CD4-positive, alpha-beta T cell treated with Interleukin-12 subunit alpha and Interleukin-12 subunit beta, for 1 hour (primary cell): ENCODE data around the gene SLC2A4.
"Not testable (repeated sequence)": the region's sequence is repeated elsewhere in the genome, so short reads cannot be mapped to it uniquely, and the experiment has no call there.

Experiments used
- DNase-seq: peaks from one replicate; pipeline ENCODE4 v3.0.0-alpha.2; 2020

SLC2A4 gene

DNA sequence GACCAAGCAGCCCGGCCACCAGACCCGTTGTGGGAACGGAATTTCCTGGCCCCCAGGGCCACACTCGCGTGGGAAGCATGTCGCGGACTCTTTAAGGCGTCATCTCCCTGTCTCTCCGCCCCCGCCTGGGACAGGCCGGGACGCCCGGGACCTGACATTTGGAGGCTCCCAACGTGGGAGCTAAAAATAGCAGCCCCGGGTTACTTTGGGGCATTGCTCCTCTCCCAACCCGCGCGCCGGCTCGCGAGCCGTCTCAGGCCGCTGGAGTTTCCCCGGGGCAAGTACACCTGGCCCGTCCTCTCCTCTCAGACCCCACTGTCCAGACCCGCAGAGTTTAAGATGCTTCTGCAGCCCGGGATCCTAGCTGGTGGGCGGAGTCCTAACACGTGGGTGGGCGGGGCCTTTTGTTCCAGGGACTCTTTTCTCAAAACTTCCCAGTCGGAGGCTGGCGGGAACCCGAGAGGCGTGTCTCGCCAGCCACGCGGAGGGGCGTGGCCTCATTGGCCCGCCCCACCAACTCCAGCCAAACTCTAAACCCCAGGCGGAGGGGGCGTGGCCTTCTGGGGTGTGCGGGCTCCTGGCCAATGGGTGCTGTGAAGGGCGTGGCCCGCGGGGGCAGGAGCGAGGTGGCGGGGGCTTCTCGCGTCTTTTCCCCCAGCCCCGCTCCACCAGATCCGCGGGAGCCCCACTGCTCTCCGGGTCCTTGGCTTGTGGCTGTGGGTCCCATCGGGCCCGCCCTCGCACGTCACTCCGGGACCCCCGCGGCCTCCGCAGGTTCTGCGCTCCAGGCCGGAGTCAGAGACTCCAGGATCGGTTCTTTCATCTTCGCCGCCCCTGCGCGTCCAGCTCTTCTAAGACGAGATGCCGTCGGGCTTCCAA is at the start of gene SLC2A4:
SLC2A4 (plus strand) TSS at position 645 of the 879 bp plus-strand sequence; CDS start at position 862, 217 bp downstream.
- peak; percentile 90 for DNase-seq

DNA sequence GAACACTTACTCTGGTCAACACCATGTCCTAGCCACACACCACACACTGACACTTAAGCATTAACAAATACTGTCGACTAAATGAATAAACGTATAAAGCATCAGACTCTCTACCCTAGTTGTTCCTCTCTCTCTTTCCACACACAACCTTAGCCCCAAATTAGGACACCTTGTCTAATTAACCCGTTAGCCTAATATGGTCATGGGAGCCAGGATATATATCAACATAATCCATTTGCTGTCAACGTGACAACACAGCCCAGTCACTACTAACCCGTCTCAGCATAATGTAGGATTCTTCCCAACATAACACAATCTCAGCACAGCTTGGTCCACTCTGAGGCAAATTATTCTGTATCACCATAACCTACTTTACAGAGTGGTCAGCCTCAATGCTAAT is 49.4 kb upstream of the SLC2A4 start:
- no peak for DNase-seq

DNA sequence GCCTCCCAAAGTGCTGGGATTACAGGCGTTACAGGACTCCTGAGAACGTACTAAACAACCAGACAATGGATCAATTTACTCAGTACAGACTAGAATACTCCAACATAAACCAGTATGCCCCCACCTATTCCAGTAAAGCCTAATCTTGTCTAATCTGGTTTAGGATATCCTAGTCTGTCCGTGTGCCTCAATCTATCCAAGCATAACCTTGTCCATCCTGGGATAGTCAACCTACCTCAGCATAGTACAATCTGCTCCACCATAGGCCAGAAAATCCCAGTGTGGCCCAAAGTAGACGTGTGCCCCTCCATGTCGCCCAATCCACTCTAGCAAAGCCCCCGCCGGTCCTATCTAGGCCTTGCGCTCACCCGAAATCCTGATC is 47.8 kb upstream of the SLC2A4 start:
- no peak for DNase-seq

DNA sequence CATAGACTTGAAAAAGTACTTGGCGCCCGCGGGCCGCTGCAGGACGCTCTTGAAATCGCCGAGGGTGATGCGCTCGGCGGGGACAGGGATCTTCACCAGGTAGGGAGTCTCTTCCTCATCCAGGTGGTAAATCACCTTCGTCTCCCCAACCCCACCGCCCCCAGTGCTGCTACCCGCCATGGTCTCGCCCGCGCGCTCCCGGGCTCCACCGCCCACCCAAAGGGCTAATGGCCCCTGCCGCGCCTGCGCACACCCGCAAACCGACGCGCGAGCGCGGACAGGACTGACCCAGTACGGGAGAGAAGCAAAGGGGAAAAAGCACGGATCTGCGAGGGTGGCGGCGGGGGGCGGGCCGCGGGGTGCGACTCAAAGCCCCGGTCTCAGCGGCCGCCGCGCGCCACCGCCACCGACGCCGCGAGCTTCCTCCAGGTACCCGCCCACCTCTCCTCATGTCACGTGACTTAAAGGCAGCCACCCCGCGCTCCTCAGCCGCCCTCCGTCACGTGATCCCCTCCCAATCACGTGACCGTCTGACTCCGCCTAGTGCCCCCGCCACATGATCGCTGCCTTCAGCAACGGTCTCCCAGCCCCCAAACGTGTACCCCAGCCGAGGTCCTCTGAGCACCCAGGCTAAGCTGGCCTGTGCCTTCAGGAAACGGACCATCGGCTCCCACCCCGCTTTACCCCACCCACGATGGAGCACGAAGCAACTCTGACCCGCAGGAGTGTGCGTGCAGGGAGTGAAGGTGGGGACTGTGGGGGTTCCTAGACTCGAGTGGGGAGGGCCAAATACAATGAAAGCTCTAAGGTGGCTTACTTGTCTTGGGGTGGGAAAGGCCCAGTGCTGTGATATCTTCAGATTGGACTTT is 47.2 kb upstream of the SLC2A4 start, which contains the start of gene DVL2:
DVL2 (minus strand) TSS at position 435 of the 869 bp plus-strand sequence; CDS start at position 180, 255 bp downstream.
- DNase-seq = peak; percentile 96

DNA sequence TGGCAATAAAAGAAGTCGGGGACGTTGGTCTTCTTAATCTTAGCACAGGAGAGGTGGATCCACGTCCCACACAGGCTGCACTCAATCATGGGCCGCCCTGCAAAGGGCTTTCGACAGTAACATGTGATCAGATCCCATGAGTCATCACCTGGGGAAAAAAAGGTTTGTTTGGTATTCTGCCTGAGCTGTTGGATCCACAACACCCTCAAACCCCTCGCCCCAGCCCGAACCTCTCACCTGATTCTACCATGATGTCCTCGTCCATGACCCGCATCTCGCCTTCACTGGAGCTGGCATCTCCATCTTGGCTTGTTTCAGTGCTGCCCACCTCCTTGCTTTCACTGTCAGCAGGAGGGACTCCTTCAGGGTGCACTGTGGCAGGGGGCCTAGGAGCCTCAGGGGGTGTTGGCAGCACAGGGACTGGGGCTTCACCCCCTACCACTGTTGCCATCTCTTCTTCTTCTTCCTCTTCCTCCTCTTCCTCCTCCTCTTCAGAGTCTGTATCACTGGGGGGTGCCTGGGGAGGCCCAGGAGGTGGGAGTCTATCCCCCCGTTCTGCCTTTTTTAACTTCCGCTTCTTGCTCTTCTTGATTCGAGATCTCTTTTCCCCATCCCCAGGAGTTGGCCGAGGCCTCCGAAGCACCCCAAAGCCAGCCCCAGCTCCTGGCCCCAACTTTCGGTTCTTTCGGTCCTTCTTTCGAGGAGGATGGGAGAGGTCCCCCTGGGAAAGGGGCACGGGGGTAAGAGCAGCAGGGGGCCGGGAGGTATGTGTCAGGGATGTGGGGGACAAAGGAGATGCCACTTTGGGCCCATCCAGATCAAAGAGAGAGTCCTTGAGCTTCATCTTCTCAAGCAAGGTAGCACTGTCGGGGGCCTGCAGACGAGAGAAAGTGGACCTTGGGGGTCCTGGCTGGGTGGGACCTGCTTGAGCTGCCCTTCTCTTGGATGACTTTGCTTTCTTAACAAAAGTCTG is 45.5 kb upstream of the SLC2A4 start:
- DNase-seq = no peak

DNA sequence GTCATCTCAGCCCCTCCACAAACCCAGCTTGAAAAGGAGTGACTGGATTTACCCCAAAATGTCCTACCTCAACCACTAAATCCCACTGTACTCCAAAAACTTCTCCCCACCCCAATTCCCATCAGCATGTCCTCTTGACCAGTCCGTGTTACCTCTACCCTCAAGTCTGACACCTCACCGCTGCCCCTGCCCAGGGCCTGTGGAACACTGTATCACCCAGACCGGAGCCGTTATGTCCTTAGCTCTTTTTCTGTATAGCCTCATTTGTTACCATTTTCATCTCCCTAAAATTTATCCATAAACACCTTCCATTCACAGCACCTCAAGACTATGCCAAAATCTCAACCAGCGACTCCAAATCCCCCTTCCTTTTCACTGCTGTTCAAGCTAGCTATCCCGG is 44.7 kb upstream of the SLC2A4 start:
- no peak for DNase-seq

DNA sequence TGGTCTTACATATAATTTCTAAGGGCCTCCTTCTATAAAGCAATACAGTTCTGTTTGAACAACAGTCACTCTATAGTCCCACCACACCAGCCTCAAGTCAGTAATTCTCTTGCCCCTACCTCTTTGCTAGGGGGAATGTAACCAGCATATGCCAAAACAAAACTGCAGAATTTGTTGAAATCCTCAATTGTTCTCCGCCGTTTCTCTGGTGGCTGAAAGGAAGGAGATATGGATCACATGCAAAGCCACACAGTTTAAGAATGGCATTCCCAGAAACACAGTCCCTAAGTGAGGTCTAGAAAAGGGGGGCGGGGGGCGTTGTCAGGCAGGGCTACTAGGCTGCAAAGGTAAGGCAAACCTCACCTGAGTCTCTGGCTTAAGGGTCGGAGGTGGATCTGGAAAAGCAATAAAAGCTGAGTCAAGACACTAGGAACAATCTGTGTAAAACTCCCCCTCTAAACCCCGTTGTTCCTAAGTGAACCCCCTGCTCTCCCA is 44.2 kb upstream of the SLC2A4 start:
- DNase-seq = no peak

DNA sequence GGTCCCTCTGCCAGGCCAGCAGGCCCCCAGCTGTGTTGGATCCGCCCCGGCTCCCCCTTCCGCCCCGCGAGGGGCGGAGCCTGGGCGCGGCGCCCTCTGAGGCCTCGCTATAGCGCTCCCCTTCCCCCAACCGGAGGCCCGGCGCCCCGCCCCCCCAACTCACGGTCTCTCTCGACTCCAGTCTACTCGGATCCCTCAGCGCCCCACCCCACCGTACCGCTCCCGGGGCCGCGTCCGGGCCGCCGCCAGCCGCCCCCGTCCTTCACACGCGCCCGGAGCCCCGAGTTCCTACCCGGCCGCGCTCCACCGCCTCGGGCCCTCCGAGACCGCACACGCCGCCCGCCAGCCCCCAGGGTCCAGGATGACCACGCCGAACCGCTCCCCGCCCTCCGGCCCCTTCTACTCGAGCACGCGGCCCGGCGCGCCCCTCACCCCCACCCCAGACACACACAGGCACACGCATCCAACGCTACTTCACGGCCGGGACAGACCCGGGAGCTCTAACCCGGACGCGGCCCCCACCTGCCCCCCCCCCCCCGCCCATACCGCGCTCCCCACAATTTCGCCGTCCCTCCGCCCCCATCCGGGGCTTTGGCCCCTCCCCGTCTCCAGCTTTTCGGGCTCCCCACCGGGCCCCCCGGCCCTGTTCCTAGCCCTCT is 43.6 kb upstream of the SLC2A4 start:
- peak; percentile 90 for DNase-seq

DNA sequence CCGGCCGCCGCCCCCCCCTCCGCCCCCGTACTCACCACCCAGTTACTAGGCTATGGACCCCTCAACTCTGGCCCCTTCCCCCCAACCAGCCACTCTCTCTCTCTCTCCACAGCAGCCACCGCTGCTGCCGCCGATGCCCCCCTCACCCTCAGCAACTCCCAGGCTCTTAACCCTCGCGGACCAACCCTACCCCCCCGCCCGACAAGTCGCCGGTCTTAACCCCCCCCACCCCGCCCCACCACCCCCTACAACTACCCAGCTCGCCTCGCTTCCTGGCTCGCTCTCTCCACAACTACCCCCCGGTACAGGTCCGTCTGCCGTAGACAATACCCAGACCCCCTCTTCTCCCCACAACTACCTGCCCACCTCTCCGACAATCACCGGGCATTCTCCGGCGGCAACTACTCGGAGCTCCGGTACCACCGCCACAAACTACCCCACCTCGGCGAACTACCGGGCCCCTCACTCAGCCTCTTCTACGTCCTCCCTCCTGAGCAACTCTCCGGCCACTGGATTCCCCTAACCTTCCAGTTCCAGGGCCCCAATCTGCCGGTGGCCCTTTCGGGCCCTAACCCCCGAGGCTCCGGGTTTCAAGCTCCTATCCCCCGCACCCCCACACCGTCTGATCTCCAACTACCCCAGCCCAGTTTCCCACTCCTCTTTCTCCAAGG is 43.0 kb upstream of the SLC2A4 start:
- DNase-seq = peak; percentile 58

DNA sequence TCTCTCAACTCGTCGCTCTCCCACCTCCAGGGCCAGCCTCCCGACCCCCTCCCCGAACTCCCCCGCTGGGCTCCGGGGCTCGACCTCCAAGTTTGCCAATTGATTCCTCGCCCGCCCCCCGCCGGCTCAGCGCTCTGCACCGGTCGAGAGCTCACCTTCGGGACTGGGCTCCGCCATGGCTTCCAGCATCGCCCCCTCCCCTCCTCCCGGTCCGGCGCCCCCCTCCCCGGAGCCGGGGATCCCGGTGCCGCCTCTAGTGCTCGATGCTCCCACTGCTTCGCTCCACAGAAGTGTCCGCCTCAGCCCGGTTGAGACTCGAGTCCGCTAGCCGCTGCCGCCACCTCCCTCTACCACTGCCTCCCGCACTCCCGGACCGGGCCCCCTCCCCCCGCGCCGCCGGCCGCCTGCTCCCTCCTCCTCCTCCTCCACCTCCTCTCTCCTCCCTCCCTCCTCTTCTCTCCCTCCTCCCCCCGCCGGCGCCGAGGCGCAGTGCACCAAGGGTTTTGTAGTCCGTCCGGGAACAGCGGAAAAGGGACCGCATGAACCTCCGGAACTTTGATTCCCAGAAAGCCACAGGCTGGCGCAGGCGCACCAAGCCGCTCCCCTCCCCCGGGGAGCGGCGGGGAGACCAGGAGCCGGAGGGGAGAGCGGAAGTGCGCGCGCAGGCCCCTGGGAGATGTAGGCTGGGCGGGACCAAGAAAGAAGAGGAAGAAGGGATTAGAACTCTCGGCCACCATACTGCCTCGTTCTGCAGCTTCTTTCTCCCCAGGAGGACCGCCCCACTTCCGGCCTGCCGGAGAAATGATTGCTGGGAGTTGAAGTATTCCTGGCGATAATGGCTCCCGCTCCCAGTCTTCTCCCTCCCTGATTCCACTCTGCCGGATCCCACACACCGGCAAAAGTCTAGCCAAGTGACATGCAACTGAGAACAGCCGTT is 42.2 kb upstream of the SLC2A4 start, which contains the start of gene PHF23:
PHF23 (minus strand) TSS at position 367 of the 937 bp plus-strand sequence; CDS start at position 189, 178 bp downstream.
- DNase-seq = peak; percentile 99

DNA sequence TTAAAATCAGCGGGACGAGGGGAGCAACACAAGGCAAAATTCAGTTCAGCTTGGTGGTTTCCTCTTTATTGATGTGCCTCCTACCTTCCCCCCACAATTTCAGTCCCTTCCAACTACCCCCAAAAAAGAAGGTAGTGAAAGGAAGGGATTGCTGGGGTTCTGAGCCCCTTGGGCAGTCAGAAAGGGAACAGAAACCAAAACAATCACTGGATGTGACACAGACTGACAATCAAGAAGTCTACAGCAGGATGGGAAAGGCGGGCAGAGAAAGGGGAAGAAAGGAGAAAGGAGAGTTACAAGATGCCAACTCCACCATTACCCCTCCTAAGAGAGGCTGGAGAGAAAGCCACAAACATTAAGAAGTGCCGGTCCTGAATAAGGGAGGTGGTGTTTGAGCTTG is 41.1 kb upstream of the SLC2A4 start:
- no peak for DNase-seq

DNA sequence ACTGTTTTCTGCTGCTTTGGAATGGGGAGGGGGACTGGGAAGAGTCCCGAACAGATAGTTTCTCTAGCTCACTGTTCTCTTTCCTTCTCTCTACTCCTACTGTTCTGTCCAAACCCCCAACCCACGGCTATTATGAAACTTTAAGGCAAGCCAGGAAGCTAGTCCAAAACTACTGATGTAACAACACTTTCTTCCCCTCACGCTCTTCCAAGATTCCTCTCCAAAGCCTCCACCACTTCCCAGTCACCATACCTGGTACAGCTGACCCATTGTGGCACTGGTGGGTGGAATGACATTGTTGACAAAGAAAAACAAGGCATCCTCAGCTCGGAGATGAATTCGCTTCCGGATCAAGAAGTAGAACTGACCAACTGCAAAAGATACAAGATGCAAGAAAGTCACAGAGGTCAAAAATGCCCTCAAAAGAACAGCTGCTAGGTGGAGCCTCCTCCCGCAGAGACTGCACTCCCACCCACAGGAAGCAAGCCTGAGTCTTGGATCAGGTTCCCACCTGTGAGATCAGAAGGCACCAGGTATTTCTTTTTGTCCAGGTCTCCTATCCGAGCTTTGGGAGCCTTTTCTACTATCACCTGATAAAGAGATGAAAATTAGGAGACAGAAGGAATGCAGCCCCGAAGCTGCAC is 40.3 kb upstream of the SLC2A4 start:
- DNase-seq = no peak

DNA sequence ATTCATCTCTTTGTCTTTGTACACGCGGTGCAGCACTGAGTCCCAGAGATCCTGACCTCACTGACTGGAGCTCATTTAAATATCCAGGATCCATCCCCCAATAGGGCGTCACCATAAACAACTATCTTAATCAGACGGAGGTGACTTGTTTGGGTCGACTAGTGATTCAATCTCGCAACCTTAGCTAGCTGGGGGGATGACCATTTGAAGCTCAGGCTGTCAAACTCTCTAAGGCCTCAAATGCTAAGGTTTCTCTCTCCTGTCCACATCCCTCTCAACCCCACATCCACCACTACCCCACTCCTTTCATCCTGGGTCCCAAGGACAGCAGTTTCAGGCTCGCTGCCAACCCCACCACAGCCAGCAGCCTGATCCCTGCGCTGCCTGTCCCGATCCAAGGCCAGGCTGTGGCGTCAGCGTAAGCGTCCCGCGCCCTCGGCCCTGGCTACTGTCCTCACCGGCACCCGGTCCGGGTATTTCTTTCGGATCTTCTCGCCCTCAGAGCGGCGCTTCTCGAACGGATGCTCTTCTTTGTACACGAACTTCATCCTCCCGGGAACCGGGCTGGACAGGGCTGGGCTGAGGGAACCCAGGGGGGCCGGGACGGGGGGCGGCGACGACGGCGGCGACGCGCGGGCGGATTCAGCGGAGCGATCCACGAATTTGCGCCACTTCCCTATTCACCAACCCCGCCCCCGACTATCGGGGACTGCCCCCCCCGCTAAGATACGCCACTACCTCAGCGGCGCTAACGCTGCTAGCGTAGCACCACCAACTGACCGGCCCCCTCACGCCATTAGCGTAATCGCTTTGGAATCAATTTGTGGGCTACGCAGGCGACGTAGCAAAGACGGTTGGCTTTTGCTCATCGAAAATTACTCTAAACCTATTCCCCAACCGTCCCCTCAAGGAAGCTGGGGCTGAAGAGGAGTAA is 39.5 kb upstream of the SLC2A4 start, which contains the start of gene GABARAP:
GABARAP (minus strand) TSS at position 667 of the 934 bp plus-strand sequence; CDS start at position 548, 119 bp downstream.
- DNase-seq = peak; percentile 94

DNA sequence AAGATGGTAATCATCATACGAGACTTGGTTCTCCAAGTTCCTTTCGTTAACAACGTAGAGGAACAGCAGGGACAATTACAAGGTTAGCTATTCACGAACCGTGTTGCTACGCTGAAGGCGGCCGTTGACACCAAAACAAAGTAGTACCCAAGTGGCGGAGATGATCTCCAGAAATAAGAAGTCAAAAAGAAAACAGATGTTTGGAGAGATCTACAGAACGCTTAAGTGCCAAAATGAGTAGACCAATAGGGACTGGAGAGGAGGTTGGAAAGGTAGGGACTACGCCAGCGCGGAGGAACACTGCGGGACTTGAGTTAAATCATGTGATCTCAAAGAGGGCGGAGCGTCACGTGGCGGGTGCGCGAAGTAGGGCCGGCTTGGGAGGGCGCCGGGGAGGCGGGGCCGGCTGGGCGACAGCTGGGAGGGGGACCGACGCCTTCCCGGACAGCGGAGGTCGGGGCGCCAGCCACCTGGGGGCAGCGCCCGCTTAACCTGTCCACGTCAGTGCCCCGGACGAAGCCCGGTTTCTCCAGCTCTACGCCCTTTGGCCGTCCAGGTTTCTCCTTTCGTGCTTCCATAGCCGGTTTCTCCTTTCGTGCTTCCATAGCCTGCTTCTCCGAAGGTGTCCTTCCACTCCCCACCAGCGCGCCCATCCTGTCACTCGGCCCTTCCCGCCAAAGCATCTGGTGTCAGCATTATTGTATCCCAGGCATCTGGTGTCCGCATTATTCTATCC is 38.6 kb upstream of the SLC2A4 start:
- DNase-seq = peak; percentile 94

DNA sequence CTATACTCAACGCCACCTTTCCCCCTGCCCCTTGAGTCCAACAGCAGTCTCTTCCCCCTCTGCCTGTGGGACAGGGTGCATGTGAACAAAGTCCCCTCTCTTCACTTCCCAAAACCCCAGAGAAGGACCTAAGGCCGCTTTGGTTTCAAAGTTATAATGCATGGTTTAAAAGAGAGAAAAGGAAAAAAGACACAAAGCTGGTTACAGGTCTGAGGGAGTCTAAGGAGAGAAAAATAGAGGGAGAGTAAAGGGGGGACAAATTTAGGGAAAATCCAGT is 38.1 kb upstream of the SLC2A4 start:
- no peak for DNase-seq

DNA sequence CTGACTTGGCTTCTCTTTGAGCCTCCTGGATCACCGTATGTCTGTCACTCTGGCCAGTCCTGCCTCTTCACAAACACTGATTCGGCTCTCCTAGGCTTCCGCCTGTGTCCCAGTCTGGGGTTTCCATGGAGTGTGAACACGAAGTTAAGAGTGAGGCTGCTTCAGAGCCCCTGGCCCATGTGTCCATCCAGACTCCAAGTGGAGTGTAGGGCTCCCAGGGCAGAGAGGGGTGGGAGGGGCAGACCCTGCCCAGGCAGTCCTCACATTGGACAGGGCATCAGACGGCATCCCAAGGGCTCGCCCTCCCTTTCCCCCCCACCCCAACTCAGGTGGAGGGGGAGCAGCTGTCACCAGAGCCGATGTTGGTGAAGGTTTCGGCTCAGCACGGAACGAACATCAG is 37.7 kb upstream of the SLC2A4 start:
- DNase-seq = not testable (repeated sequence)

DNA sequence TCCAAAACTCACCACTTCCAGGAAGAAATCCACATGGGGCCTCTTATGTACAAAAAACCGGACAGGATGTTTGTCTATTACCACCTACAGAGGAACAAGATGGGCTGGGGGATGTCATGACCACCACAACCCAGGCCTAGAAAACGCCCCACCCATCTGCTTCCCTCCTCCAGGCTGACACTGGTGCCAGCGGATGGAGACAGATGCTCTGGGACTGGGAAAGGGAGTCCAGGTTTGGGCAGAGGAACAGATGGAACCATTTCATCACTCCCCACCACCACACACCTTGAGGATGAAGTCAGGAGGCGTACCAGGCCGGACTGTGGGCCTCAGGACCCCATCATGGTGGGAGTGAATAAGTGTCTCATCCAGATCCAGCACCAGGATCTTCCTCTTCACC is 34.7 kb upstream of the SLC2A4 start:
- DNase-seq = no peak
